Suppressor macrophage treated with lipopolysaccharide for 1 hour (primary cell): ENCODE measurements around the gene GCNT2.

Source experiments
- DNase-seq, 3 donors: peaks; one replicate each; pipeline ENCODE4 v3.0.0-alpha.2; 2020 to 2022

GCNT2 gene

DNA sequence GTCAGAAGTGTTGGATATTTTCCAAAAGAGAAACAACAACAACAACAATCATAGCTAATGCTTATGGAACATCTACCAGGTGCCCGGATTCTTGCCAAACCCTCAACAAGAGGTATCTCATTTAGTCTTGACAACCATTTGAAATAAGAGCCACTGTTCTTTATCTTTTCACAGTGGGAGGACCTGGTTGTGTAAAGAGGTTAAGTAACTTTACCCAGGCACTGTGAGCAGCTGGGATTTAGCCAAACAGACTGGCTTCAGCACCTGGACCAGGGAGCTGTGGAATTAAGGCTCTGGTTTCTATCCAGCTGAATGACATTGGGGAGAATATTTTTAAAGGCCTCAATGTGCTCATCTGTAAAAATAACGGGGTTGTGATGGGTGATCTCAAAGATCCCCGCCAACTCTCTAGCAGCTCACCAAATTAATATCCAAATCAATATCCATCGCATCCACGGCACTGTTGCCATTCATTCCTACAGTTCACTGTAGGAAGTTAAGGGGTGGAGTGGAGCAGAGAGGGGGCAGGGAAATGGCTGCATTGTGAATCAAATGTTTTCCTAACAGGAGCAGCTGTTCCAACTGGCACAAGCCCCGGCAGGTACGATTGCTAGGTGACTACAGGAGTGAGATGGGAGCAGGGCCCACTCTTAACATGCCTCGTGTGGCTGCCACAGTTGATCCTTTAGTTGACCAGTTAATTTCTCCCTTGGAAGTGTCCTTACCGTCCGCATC lies 61.8 kb downstream of the GCNT2 start:
- no peak for DNase-seq

DNA sequence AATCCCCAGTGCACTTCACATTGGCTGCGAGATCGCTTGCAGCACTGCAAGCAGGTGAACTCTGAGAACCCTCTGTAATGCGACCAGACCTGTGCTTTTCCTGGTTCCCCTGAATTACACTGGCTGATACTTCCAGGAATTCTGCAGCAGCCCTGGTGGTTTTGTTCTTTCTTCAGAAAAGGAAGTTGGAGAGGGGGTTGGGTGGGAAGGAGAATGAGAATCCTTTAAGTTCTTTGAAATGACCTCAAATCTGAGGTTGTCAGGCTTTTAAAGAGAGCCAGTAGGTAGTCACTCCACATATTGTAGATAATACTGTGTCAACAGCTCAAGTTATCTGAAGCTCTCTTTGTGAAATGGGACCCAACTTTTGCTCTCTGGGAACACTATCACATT lies 62.4 kb downstream of the GCNT2 start:
- peak; percentile 15 to 36 (median 23) for DNase-seq

DNA sequence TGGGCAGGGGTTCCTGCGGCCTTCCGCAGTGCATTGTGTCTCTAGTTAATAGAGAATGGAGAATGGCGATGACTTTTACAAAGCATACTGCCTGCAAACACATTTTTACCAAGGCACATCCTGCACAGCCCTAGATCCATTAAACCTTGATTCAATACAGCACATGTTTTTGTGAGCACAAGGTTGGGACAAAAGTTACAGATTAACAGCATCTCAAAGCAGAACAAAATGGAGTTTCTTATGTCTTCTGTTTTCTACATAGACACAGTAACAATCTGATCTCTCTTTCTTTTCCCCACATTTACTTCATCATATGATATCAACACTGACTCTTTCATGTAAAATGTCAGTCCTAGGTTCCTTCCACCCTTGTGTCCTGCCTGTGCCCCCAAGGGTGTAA lies 63.5 kb downstream of the GCNT2 start:
- no peak for DNase-seq

DNA sequence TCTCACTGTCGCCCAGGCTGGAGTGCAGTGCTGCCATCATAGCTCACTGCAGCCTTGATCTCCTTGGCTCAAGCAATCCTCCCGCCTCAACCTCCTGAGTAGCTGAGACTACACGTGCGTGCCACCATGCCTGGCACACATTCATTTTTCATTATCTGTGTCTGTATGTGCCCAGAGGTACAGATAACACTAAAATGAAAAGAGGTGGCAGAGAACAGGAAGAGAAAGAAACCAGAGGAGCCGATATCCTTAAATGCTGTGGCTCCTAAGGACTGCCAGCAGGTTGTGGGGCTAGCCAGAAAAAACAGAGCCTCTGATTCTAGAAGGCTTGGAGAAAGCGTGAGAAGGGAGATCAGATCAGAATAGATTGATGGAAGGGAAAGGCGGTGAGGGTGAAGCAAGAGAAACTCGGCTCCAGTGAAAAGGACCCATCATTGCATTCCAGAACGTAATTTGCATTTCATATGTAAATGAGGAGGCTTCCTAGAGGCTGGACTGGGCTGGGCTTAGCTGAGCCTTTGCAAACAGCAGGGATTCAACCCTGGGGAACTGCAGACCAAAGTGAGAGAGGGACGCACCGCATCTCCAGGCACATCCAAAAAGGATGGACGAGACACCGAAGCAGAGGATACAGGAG lies 64.2 kb downstream of the GCNT2 start:
- no peak for DNase-seq

DNA sequence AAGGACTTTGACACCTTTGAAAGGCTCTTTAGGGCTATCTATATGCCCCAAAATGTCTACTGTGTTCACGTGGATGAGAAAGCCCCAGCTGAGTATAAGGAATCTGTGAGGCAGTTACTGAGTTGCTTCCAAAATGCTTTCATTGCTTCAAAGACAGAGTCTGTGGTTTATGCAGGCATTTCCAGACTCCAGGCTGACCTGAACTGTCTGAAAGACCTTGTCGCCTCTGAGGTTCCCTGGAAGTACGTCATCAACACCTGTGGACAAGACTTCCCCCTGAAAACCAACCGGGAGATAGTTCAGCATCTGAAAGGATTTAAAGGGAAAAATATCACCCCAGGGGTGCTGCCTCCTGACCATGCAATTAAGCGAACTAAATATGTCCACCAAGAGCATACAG lies 65.2 kb downstream of the GCNT2 start:
- no peak for DNase-seq

DNA sequence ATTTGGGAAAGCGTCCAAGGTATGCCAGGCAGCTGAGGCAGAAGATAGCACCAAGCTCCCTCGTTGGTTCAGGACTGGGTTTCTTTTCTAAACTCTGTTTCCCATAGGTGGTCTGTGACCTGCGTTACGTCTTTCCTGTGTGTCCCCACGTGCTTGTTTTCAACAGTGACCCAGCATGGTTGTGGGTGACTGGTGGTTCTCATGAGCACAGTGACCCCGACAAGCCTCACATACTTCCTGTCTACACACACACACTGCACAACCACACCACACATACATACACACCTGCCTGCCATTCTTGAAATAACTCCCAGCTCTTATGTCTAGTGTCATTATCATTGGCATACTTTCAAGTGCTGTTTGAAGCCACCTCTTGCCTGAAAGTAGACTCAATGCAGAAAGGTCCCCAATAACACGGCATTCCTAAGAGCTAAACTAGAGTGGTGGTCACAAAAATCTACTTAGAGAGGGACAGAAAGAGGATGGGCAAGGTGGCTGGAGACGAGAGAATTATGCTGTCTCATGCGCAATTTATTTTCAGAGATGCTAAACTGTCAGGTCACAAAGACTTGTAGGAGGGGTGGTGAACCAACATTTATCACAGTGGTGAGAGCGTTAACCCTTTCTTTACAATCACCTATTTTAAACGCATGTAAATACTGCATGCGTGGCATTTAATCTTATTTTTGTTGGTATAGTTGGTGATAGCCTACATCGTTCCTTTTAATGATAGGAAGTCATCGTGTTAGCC lies 66.7 kb downstream of the GCNT2 start:
- no peak for DNase-seq

DNA sequence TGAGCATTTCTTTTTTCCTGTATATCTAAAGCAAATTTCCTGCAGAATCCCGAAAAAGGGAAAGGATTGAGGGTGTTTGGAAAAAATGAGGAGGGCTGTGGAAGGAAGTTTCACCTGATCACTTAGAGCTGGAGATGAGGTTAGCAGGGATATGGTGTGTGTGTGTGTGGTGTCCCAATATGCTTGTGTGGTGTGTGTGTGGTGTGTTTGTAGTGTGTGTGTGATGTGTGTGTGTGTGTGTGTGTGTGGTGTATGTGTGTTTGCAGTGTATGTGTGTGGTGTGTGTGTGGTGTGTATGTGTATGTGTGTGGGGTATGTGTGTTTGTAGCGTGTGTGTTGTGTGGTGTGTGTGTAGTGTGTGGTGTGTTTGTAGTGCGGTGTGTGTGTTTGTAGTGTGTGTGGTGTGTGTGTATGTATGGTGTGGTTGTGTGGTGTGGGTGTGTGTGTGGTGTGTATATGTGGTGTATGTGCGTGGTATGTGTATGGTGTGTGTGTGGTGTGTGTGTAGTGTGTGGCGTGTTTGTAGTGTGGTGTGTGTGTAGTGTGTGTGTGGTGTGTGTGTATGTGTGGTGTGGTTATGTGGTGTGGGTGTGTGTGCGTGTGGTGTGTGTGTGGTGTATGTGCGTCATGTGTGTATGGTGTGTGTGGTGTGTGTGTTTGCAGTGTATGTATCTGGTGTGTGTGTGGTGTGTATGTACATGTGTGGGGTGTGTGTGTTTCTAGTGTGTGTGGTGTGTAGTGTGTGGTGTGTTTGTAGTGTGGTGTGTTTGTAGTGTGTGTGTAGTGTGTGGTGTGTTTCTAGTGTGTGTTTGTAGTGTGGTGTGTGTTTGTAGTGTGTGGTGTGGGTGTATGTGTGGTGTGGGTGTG lies 67.6 kb downstream of the GCNT2 start:
- DNase-seq: no peak

DNA sequence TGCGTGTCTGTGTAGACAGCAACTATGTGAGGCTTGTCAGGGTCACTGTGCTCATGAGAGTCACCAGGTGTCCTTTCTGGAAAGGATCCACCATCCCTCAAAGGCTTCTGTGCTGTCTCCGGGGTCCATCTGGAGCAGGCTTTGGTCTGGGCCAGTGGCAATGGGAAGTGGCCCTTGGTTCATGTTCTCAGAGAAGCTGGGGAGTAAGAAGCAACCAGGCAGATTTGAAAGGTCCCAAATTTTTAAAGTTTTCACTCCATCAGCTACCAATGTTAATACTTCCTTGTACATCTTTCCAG lies 68.2 kb downstream of the GCNT2 start:
- DNase-seq: no peak

DNA sequence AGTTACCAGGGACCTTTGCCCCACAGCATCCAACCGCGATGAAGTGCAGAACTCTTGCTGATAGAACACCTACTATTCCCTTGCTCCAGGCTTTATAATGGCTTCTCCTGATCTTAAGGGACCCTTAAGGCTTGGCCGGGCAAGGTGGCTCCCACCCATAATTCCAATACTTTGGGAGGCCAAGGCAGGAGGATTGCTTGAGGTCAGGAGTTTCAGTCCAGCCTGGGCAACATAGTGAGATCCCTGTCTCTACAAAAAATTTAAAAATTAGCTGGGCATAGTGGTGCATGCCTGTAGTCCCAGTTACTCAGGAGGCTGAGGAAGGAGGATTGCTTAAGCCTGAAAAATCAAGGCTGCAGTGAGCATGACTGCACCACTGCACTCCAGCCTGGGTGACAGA lies 68.8 kb downstream of the GCNT2 start:
- no peak for DNase-seq

DNA sequence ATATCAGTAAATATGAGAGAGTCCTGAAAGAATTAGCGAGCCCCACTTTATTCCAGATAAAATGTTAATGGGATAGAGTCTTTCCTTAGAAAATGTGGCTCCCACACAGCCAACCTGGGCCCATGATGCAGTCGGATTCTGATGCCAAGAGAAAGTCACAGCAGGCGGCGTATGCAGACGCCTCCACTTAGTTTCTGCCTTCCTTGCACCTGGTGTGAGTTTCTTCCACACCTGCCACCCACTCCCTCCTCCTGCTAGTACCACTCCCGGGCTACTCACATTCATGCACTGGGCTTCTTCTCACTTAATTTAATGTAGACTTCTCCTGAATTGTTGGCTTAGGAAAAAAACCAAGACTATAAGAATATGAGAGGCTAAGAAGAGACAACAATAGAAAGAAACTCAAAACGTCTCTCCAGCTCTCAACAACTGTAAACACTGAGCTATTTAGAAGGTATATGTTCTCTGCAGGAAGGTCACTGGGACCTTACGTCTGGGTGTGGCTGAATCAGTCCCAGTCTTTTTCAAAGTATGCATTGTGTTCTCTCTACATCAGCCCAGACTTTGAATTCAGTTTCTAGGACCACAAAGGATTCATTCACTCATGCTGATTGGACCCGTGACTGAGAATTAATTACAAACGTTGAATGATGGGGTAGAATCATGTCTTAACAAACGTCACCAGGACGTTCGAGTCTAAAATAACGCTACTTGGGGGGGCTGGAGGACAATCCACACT lies 70.4 kb downstream of the GCNT2 start:
- no peak for DNase-seq

DNA sequence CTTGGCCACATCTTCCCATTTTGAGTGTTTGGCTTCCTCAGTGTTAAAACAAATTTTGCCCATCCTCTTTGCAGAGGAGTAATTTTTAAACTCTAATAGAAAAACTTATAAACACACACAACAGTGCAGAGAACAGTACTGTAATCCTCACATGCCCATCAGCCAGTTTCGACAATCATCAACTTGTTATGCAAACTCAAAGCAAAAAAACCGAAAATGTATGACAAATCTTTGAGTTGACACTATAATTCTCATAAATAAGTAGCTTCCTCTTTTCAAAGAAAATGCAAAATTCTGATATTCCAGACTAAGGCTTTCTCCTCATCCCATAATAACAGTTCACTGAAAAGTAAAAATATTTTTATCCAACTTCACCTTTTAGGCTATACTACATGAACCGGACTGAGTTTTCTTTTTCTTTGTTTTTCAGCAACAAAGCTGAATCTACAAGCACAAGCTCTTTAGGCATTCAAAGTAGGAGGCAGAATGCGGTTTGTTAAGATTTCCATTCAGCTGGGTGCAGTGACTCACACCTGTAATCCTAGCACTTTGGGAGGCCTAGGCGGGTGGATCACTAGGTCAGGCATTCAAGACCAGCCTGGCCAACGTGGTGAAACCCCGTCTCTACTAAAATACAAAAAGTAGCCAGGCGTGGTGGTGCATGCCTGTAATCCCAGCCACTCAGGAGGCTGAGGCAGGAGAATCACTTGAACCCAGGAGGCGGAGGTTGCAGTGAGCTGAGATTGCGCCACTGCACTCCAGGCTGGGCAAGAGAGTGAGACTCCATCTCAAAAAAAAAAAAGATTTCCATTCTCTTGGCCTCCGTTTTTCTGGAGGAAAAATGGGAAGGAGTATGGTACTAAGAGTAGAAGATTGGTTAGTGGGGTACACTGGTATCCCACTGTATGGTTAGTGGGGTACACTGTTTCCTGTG lies 74.8 kb downstream of the GCNT2 start:
- peak; percentile 74 to 97 (median 95) for DNase-seq

DNA sequence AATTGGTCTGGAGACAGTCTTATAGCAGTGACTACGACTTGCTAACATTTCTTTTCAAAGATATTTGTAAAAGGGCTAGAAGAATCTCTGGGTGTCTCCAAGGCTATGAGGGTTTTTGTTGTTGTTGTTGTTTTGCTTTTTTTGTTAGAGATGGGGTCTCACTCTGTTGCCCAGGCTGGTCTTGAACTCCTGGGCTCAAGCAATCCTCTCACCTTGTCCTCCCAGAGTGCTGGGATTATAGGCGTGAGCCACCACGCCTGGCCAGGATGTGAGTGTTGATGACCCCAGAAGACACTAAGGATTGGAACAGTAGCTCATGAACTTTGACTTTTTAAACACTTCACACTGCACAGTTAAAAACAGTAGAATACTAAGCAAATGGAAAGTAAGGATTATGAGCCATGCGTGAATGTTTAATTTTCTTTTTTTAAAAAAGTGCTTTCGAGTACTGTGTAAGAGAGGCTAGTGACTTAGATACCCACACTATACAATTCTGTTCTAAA lies 76.4 kb downstream of the GCNT2 start:
- no peak for DNase-seq

DNA sequence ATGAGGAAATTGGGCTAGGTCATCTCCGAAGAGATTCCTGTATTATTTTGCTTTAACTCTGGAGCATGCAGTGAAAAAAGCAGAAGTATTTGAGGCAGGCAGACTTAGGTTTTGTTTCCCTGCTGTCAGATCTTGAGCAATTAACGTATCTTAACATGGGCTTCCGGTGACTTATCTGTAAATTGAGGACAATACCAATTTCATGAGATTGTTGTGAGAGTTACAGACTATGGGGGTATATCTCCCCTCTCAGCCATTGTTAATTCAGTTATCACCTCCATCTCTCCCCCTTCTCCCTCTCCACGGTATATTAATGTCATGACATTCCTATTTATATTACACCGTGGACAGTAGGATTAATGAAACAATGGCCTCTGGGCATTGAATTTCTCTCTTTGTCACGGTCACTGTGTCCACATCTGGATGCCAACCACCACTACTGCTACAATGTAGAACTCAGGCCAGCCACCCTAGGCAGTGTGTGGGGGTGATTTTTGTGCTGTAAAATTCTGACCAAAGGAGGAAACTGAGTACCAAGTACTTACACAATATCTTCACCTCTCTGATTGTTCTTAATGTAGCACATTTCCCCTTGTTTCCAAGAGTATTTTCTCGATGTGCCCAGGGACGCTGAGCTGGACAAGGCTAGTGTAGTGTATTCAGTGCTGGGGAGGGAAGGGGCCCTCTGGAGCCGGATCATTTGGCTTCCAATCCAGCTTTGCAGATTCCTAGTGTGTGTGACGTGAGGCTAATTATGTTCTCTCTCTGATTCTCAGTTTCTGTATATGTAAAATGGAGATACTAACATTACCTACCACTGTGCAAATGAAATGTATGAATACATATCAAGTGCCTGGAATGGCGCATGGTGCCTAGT lies 77.2 kb downstream of the GCNT2 start:
- DNase-seq: peak; percentile 65 to 87 (median 81)

DNA sequence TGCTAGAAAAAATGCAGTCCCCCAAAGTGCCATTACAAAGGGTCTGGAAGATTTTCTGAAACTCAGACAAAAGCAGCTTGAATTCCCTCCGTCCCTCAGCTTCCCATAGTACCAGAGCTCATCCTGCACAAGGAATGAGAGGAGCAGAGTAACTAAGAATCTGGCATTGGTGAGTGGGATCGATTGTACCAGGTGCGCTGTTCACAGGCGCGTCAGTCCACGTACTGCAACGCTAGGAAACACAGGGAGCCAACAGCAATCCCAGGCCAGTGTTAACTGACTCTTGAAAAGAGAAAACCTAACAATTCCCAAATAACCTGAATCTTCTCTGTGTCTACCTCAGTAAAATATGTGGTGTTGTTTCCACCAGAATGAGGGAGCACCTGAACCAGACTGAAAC lies 77.9 kb downstream of the GCNT2 start:
- DNase-seq: no peak

DNA sequence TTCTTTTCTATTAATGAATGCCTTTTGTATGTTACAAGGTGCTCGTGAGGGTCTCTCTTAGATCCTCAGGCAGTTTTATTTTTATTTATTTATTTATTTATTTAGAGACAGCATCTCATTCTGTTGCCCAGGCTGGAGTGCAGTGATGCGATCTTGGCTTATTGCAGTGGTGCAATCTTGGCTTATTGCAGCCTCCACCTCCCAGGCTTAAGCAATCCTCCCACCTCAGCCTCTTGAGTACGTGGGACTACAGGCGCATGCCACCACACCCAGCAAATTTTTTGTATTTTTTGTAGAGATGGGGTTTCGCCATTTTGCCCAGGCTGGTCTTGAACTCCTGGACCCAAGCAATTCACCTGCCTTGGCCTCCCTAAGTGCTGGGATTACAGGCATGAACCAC lies 79.5 kb downstream of the GCNT2 start:
- DNase-seq: peak in 2 of 3 donors; percentile 26 to 37

DNA sequence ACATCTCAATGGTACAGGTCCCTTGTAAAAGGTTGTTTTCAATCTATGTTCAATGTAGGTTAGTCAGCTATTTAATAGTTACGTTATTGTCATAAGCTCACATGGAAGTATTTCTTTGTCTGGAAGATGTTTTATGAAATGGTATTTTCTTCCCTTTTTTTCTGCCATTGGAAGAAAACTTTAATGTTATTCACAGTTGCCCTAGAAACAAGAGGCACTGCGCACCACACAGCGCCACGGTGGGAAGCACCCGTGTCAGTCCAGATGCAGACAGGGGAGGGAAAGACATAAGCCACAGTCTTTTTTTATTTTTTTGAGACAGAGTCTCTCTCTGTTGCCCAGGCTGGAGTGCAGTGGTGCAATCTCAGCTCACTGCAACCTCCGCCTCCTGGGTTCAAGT lies 82.1 kb downstream of the GCNT2 start:
- peak; percentile 55 to 74 (median 58) for DNase-seq

DNA sequence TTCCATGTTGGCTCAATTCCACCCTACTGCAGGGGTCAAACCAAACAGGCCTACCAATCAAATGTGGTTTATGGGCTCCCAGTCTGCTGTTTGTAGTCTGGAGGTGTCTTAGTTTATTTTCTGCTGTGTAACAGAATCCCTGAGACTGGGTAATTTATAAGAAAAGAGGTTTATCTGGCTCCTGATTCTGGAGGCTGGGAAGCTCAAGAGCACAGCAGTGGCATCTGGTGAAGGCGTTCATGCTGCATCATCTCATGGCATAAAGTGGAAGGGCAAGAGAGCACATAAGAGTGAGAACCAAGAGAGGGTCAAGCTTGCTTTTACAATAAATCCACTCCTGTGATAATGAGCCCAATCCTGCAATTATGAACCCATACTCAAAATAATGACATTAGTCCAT lies 87.9 kb downstream of the GCNT2 start:
- no peak for DNase-seq

DNA sequence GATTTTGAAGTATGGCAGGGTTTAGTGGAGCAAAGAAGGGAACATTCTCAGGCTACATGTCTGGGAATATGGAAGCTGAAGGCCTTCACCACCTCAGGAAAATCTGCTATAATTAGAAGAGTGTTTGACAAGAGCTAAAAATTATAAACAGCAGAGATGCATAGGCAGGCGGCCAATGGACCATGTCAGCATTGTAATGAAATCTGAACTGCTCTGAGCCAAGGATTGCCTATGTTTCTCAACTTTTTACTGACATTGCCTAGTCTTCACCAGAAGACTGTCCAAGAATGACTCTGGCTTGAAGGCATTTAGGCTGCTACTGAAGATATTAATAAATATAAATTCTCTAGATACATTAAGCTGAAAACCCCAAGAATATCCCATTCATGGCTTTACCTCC lies 89.1 kb downstream of the GCNT2 start:
- DNase-seq: no peak

DNA sequence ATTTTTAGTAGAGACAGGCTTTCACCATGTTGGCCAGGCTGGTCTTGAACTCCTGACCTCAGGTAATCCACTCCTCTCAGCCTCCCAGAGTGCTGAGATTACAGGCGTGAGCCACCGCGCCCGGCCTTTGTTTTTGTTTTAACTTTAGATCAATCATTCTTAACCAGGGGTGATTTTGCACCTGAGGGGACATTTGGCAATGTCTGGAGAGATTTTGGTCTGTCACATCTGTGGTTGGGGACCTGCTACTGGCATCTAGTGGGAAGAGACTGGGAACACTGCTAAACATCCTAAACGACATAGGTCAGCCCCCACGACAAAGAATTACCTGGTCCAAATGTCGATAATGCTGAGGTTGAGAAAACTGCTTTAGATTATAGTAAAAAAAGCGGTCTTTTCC lies 91.0 kb downstream of the GCNT2 start:
- DNase-seq: no peak

DNA sequence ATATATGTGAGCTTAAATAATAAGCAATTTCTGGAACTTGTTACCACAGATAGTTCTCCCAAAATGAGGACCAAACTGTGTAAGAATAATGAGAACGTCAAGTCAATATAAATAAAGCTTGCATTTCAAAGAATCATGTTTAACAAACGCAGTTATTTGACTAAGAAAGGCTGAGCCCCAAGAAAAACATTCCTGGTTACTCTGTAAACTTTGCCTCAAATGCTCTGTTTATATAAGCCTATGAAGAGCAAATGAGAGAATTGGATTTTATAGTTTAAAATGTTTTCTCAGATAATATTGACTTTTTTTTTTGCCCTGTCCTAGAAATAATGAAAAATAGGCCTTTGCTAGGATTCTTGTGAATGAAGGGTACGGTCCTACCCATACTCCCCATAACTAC lies 91.9 kb downstream of the GCNT2 start:
- no peak for DNase-seq
